ENCODE results near the gene NIN. TPM values are rescaled to one million over a fixed set of nuclear protein-coding genes. Genes with fewer than 3 reads are reported as not detected.

NIN gene
- total and polyA plus RNA-seq, 7 experiments from 2014 or later: 51.1 to 149 (median 106) TPM

DNA sequence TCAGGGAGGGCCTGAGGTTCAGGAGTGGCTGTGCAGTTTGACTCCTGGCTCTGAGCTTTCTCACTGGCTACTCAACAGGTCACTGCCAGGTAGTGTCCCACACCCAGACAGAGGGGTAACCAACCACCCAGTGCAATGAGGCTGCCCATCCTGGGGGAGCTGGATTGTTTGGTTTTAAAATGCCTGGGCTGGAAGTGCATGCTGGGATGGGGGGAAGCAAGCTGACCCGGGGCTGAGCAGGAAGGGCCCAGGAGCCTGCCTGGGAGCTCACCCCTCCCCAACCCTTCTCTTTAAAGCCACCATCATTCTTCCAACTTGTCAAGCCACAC, 28.3 kb upstream of the NIN start:
- H3K27ac Mint-ChIP-seq: peak overlapping the region; percentile 38 to 94 (median 83)
- Histone ChIP-seq H3K9me3 (ENCODE audit: control insufficient read depth in 2 of 3, low read length in 3 of 3) (no peaks in the 10 kb centered on the region), H3K4me1 (ENCODE audit: control insufficient read depth in 2 of 2, insufficient read depth in 2 of 2, low read length in 2 of 2) (peaks cover 7% of the 10 kb centered on the region in 2 donors), H3K27me3 (ENCODE audit: control insufficient read depth in 2 of 2, insufficient read depth in 2 of 2, low read length in 2 of 2) (no peaks in the 10 kb centered on the region), H3K36me3 (ENCODE audit: control insufficient read depth in 2 of 3, insufficient read depth in 3 of 3, low read length in 3 of 3) (no peaks in the 10 kb centered on the region), H3K4me3 (ENCODE audit: low read length) (peak overlapping the region; percentile 84), H3K27ac (ENCODE audit: low read depth, low read length) (peak overlapping the region; percentile 56)
- ATAC-seq: no peak
- POLR2A ChIA-PET: interaction anchor here (1.0 to 5.9 kb wide), 10 partner anchors 9 to 87 kb away, joined by 3 to 67 read pairs (median 12); partner anchors contain the start of gene NIN
- H3K9me3 Mint-ChIP-seq: no peaks in the 10 kb centered on the region
- peaks cover 0 to 24% (median 0%) of the 10 kb centered on the region in 5 donors for H3K27me3 Mint-ChIP-seq
- no peak for DNase-seq
- intact Hi-C loops (cut with micrococcal nuclease): no loop called here
- CTCF ChIA-PET: interaction anchor here (0.6 to 7.3 kb wide), 16 partner anchors 28 to 425 kb away, joined by 3 to 110 read pairs (median 4); partner anchors contain the start of gene NIN
- H3K4me3 Mint-ChIP-seq: peak overlapping the region; percentile 89 to 95 (median 92)
- H3K4me1 Mint-ChIP-seq: peaks cover 0 to 24% (median 8%) of the 10 kb centered on the region in 7 donors
- H3K36me3 Mint-ChIP-seq: no peaks in the 10 kb centered on the region

- Mint-ChIP-seq H3K4me3 (no peak overlapping the region), H3K9me3 (no peaks in the 10 kb centered on the region), H3K27ac (peak overlapping the region in 1 of 9 donors; percentile 62), H3K36me3 (no peaks in the 10 kb centered on the region), H3K27me3 (peaks cover 0 to 9% (median 0%) of the 10 kb centered on the region in 5 donors), H3K4me1 (peaks cover 0 to 18% (median 8%) of the 10 kb centered on the region in 7 donors)
- Histone ChIP-seq H3K27ac (ENCODE audit: low read depth, low read length) (no peak overlapping the region), H3K9me3 (ENCODE audit: control insufficient read depth in 2 of 3, low read length in 3 of 3) (no peaks in the 10 kb centered on the region), H3K27me3 (ENCODE audit: control insufficient read depth in 2 of 2, insufficient read depth in 2 of 2, low read length in 2 of 2) (no peaks in the 10 kb centered on the region), H3K4me1 (ENCODE audit: control insufficient read depth in 2 of 2, insufficient read depth in 2 of 2, low read length in 2 of 2) (peaks cover 7% of the 10 kb centered on the region in 2 donors), H3K4me3 (ENCODE audit: low read length) (no peak overlapping the region), H3K36me3 (ENCODE audit: control insufficient read depth in 2 of 3, insufficient read depth in 3 of 3, low read length in 3 of 3) (no peaks in the 10 kb centered on the region)
- CTCF ChIA-PET: interaction anchor here (0.9 to 7.3 kb wide), 3 partner anchors 10 to 80 kb away, joined by 4 to 110 read pairs (median 5); no protein-coding TSS in a partner anchor
- no peak for ATAC-seq
- DNase-seq: no peak
- POLR2A ChIA-PET: interaction anchor here (1.0 to 5.9 kb wide), 2 partner anchors 25 to 83 kb away, joined by 3 to 67 read pairs; partner anchors contain the start of gene NIN
- intact Hi-C loops (cut with micrococcal nuclease): no loop called here
Measured at GRCh38 chr14:50856660-50857059, 25.7 kb upstream of the NIN start.

- H3K27ac Mint-ChIP-seq: no peak overlapping the region
- no peak for ATAC-seq
- no peaks in the 10 kb centered on the region for H3K36me3 ChIP-seq (ENCODE audit: control insufficient read depth in 2 of 3, insufficient read depth in 3 of 3, low read length in 3 of 3)
- no peak overlapping the region for H3K4me3 Mint-ChIP-seq
- no peaks in the 10 kb centered on the region for H3K9me3 ChIP-seq (ENCODE audit: control insufficient read depth in 2 of 3, low read length in 3 of 3)
- DNase-seq: no peak
- no peaks in the 10 kb centered on the region for H3K9me3 Mint-ChIP-seq
- intact Hi-C loops (cut with micrococcal nuclease): no loop called here
- H3K4me1 ChIP-seq (ENCODE audit: control insufficient read depth in 2 of 2, insufficient read depth in 2 of 2, low read length in 2 of 2): peaks cover 7% of the 10 kb centered on the region in 2 donors
- H3K4me1 Mint-ChIP-seq: peaks cover 0 to 17% (median 8%) of the 10 kb centered on the region in 7 donors
- ChIA-PET POLR2A (no interaction called here), CTCF (interaction anchor here (0.7 to 1.0 kb wide), 2 partner anchors 78 to 80 kb away, joined by 3 read pairs; no protein-coding TSS in a partner anchor)
- H3K4me3 ChIP-seq (ENCODE audit: low read length): no peak overlapping the region
- no peak overlapping the region for H3K27ac ChIP-seq (ENCODE audit: low read depth, low read length)
- H3K36me3 Mint-ChIP-seq: no peaks in the 10 kb centered on the region
- peaks cover 0 to 8% (median 0%) of the 10 kb centered on the region in 5 donors for H3K27me3 Mint-ChIP-seq
- H3K27me3 ChIP-seq (ENCODE audit: control insufficient read depth in 2 of 2, insufficient read depth in 2 of 2, low read length in 2 of 2): no peaks in the 10 kb centered on the region
Measured at GRCh38 chr14:50855558-50855957, 24.6 kb upstream of the NIN start.

DNA sequence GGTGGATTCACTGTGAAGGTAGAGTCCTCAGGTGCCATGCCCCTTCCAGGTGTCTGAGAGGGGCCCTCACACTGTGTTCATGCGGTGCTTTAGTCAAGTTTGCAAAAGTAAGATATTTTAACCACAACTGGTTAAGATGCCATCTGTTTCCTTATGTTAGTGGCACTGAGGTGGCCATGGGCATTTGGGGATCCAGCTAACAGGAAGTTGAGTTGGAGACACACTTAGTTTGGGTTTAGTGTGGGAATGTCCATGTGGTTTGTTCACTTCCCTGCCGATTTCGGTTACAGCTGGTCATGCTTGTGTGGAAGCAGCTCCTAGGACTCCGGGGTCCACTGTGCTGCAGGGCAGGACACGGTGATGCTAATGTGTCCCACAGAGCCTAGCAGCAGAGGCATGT, 23.6 kb upstream of the NIN start:
- Mint-ChIP-seq H3K4me3 (no peak overlapping the region), H3K36me3 (no peaks in the 10 kb centered on the region), H3K9me3 (no peaks in the 10 kb centered on the region), H3K27ac (no peak overlapping the region), H3K27me3 (peaks cover 0 to 11% (median 0%) of the 10 kb centered on the region in 5 donors), H3K4me1 (peaks cover 0 to 10% (median 6%) of the 10 kb centered on the region in 7 donors)
- Histone ChIP-seq H3K4me3 (ENCODE audit: low read length) (no peak overlapping the region), H3K27me3 (ENCODE audit: control insufficient read depth in 2 of 2, insufficient read depth in 2 of 2, low read length in 2 of 2) (no peaks in the 10 kb centered on the region), H3K4me1 (ENCODE audit: control insufficient read depth in 2 of 2, insufficient read depth in 2 of 2, low read length in 2 of 2) (peaks cover 5% of the 10 kb centered on the region in 2 donors), H3K36me3 (ENCODE audit: control insufficient read depth in 2 of 3, insufficient read depth in 3 of 3, low read length in 3 of 3) (no peaks in the 10 kb centered on the region), H3K9me3 (ENCODE audit: control insufficient read depth in 2 of 3, low read length in 3 of 3) (no peaks in the 10 kb centered on the region), H3K27ac (ENCODE audit: low read depth, low read length) (no peak overlapping the region)
- intact Hi-C loops (cut with micrococcal nuclease): no loop called here
- ATAC-seq (peak; percentile 18), DNase-seq (no peak)
- POLR2A ChIA-PET: interaction anchor here (0.6 to 1.5 kb wide), 3 partner anchors 31 to 103 kb away, joined by 3 to 6 read pairs (median 3); no protein-coding TSS in a partner anchor
- CTCF ChIA-PET: no interaction called here

DNA sequence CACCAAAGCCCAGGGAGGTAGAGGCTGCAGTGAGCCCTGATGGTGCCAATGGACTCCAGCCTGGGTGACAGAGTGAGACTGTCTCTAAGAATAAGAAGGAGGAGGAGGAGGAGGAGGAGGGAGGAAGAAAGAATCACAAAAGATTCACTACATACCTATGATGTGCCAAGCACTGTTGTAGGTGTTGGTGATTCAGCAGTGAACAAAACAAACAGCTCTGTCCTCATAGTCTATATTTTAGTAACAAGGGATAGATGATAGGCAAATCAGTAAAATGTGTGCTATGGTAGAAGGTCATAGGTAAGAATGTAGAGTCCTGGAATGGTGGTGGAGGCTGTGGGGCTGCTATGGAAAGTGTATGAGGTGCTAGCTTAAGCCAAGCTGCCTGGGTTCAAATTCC, 22.9 kb upstream of the NIN start:
- no peak overlapping the region for H3K27ac Mint-ChIP-seq
- H3K27me3 Mint-ChIP-seq: peaks cover 0 to 12% (median 0%) of the 10 kb centered on the region in 5 donors
- CTCF ChIA-PET: no interaction called here
- no peak overlapping the region for H3K27ac ChIP-seq (ENCODE audit: low read depth, low read length)
- no peak overlapping the region for H3K4me3 Mint-ChIP-seq
- H3K36me3 Mint-ChIP-seq: no peaks in the 10 kb centered on the region
- H3K9me3 ChIP-seq (ENCODE audit: control insufficient read depth in 2 of 3, low read length in 3 of 3): no peaks in the 10 kb centered on the region
- H3K4me3 ChIP-seq (ENCODE audit: low read length): no peak overlapping the region
- POLR2A ChIA-PET: interaction anchor here (0.7 to 1.5 kb wide), 2 partner anchors 30 to 102 kb away, joined by 3 read pairs; no protein-coding TSS in a partner anchor
- DNase-seq (no peak), ATAC-seq (no peak)
- intact Hi-C loops (cut with micrococcal nuclease): no loop called here
- no peaks in the 10 kb centered on the region for H3K4me1 ChIP-seq (ENCODE audit: control insufficient read depth in 2 of 2, insufficient read depth in 2 of 2, low read length in 2 of 2)
- no peaks in the 10 kb centered on the region for H3K27me3 ChIP-seq (ENCODE audit: control insufficient read depth in 2 of 2, insufficient read depth in 2 of 2, low read length in 2 of 2)
- no peaks in the 10 kb centered on the region for H3K9me3 Mint-ChIP-seq
- no peaks in the 10 kb centered on the region for H3K36me3 ChIP-seq (ENCODE audit: control insufficient read depth in 2 of 3, insufficient read depth in 3 of 3, low read length in 3 of 3)
- peaks cover 0 to 5% (median under 1%) of the 10 kb centered on the region in 7 donors for H3K4me1 Mint-ChIP-seq

- intact Hi-C loops (cut with micrococcal nuclease): no loop called here
- Histone ChIP-seq H3K4me1 (ENCODE audit: control insufficient read depth in 2 of 2, insufficient read depth in 2 of 2, low read length in 2 of 2) (no peaks in the 10 kb centered on the region), H3K9me3 (ENCODE audit: control insufficient read depth in 2 of 3, low read length in 3 of 3) (no peaks in the 10 kb centered on the region), H3K4me3 (ENCODE audit: low read length) (no peak overlapping the region), H3K27me3 (ENCODE audit: control insufficient read depth in 2 of 2, insufficient read depth in 2 of 2, low read length in 2 of 2) (no peaks in the 10 kb centered on the region), H3K36me3 (ENCODE audit: control insufficient read depth in 2 of 3, insufficient read depth in 3 of 3, low read length in 3 of 3) (no peaks in the 10 kb centered on the region), H3K27ac (ENCODE audit: low read depth, low read length) (no peak overlapping the region)
- Mint-ChIP-seq H3K4me3 (no peak overlapping the region), H3K27ac (no peak overlapping the region), H3K36me3 (no peaks in the 10 kb centered on the region), H3K27me3 (peaks cover 0 to 21% (median 0%) of the 10 kb centered on the region in 5 donors), H3K9me3 (no peaks in the 10 kb centered on the region), H3K4me1 (peaks cover 0 to 14% (median 9%) of the 10 kb centered on the region in 7 donors)
- no peak for DNase-seq
- ATAC-seq: no peak
- ChIA-PET CTCF (interaction anchor here (1.2 kb wide), 1 partner anchor 11 kb away, joined by 5 read pairs; no protein-coding TSS in a partner anchor), POLR2A (interaction anchor here (0.6 kb wide), 1 partner anchor 394 kb away, joined by 6 read pairs; no protein-coding TSS in a partner anchor)
Measured at GRCh38 chr14:50846226-50846880, 15.4 kb upstream of the NIN start.
